Stimulated activated CD8-positive, alpha-beta memory T cell treated with anti-CD3 and anti-CD28 coated beads, Interleukin-12 subunit alpha, Interleukin-12 subunit beta, amount 100 ng/mL, for 24 hours (primary cell): ENCODE data around the gene CHRNB4.
"Not testable (repeated sequence)": the region's sequence is repeated elsewhere in the genome, so short reads cannot be mapped to it uniquely, and the experiment has no call there.

Source experiments
- DNase-seq: peaks from one replicate; pipeline ENCODE4 v3.0.0-alpha.2; 2020; ENCODE audit errors: extremely low read depth

Gene CHRNB4, protein sequence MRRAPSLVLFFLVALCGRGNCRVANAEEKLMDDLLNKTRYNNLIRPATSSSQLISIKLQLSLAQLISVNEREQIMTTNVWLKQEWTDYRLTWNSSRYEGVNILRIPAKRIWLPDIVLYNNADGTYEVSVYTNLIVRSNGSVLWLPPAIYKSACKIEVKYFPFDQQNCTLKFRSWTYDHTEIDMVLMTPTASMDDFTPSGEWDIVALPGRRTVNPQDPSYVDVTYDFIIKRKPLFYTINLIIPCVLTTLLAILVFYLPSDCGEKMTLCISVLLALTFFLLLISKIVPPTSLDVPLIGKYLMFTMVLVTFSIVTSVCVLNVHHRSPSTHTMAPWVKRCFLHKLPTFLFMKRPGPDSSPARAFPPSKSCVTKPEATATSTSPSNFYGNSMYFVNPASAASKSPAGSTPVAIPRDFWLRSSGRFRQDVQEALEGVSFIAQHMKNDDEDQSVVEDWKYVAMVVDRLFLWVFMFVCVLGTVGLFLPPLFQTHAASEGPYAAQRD

GRCh38 chr15:78641102-78641748 lies at the start of gene CHRNB4:
Gene CHRNB4 (minus strand): TSS chr15:78641210. CDS start chr15:78641133, 77 bp downstream.
- DNase-seq: no peak

DNA sequence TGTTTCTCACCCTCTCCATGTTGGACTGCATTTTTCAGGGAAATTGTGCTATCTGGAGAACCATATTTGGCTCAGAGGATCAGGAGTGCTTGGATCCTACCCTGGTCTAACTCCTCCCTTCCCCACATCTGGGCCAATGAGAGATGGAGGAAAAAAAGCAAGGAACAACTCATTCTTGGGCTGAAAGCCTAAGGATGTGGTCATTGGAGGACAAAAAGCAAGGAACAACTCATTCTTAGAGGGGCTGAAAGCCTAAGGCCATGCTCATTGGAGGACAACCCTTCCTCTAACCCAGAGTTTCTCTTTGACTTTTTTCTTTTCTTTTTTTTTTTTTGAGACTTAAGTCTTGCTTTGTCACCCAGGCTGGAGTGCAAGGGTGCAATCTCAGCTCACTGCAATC lies 48.6 kb upstream of the CHRNB4 start:
- no peak for DNase-seq

DNA sequence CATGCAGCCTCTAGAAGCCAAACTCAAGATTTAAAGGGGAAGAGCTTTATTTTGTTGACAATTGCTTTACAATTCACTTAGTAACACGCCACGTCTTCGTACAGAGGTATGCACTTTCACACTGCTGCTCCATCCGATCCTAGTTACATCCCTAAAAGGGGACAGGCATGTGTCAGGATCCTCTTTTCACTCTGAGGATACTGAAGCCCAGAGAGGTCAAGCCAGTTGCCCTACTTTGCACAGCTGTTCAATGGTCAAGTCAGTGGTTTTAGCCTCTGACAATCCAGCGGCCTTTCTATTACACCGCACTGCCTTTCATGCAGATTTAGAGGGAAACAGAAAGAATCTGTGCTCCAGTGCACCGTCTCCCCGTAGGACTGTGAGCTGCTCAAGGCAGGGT lies 44.9 kb upstream of the CHRNB4 start:
- no peak for DNase-seq

DNA sequence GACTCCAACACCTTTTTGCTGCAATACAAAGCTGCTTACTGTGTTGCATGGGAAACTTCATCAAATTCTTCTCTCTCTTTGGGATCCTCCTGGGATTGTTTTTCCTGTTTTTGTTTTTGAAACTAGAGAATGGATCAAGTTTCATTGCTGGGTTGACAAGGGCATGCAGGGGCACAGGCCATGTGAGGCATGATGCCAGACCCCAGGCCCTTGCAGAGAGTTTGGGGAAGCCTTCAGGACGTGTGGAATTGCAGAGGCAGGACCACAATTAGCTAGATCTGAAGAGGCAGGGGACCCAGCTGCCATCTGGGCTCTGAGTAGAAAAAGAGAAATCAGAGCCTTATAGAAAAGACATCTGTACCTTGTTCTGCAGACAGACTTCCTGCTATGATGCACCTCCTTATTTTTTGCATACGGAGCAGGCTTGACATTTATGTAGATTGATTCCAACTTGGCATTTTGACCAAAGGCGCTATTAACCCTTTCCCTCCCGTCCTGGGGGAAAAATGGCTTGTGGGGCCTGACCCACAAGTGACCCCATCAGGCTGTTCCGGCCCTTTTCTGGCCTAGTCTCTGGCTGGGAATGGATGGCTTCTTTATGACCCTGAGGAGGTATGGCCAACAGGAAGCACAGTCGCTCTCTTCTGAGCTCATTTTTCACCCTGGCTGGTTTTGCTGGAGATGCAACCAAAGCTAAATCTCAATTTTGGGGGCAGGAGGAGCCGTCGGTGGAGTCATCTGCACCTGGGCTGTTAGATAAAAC lies 44.3 kb upstream of the CHRNB4 start:
- no peak for DNase-seq

DNA sequence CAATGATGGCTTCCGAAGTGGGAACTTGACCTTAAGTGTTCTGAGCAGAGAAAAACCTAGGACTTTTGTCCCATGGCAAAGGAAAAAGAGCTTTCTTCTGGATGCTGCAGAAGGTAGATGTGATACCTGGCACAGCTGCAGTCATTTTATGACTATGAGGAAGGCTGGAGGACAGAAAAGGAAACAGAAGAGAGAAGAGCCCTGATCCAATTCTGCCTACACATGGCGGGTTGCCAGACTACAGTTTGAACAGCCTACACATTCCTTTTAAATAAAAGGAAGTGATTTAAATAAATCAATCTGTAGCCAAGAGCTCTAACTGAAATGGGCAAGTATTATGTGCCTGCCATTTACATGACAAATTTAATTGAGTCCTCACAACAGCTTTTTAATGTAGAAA lies 43.6 kb upstream of the CHRNB4 start:
- no peak for DNase-seq

GRCh38 chr15:78683599-78683998 lies 42.6 kb upstream of the CHRNB4 start:
- not testable (repeated sequence) for DNase-seq

GRCh38 chr15:78682693-78683410 lies 41.8 kb upstream of the CHRNB4 start:
- no peak for DNase-seq

GRCh38 chr15:78682004-78682651 lies 41.1 kb upstream of the CHRNB4 start:
- DNase-seq: no peak

DNA sequence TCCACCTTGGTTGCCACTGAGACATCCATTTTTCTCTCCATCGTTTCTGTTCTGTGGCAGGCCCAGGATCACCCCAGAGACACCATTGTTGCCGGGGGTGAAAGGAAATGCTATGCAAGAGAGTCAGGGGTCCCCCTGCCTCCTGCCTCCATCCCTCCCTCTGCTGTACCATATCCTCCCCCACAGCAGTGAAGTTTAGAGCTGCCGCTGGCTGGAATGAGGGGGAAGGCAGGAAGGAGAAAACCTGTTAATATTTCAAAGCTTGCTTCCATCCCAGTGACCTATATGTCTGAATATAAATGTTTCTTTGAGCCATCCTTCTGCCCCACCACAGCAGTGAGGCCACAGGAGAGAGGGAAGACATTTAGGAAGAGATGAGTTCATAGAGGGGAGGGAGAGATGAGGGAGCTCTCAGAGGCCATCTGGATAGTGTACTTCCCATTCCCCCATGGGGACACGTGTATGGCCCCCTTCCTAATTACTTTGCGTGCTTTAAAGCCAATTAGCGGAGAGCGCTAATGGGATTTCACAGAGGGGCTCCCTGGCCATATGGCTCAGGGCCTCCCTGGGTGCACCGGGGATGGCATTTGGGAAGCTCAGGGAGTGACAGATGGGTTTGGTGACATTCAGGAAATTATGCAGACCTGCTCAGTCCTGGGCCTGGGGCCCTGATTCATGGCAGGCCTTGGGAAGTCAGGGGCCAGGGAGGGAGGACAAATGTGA lies 40.4 kb upstream of the CHRNB4 start:
- DNase-seq: no peak

- DNase-seq: no peak
Observed at GRCh38 chr15:78680431-78681075, 39.5 kb upstream of the CHRNB4 start.

DNA sequence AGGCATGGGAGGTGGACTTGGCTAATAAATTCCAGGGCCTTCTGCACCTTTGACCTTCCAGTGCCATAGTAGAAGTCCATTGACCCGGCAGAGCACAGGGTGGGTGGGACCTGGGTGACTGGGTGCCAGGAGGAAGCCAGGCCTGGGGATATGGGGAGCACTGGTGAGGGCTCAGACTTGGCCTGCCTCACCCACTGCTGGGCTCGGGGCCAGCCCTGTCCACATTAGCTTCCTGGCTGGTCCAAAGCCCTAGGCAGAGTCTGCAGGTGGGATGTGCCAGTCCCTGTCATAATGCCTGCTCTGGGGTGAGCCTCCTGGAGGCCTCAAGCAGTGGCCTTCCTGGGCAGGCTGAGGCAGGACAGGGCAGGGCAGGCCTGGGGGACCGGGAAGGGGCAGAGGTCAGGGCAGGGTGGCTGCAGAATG lies 38.1 kb upstream of the CHRNB4 start:
- DNase-seq: no peak

- DNase-seq: no peak
Observed at GRCh38 chr15:78676424-78677110, 35.6 kb upstream of the CHRNB4 start.

- DNase-seq: no peak
Observed at GRCh38 chr15:78675617-78676360, 34.8 kb upstream of the CHRNB4 start.

DNA sequence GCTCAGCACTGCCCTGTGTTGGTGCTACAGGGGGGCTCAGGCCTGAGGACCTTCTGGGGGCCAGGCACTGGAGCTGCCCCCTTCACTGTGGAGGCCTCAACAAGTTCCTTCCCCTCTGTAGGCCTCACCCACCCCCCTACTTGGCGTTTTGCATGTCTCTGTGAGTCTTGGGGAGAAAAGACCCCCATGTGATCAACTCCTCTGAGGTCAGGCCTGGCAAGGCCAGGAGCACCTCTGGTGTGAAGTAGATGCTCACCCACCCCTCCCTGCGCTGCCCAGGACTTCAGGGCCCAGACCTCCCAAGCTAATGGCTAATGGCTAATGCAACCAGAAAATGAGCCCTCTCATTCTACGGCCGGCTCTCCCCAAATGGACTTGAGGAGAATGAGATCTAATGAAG lies 34.2 kb upstream of the CHRNB4 start:
- no peak for DNase-seq

DNA sequence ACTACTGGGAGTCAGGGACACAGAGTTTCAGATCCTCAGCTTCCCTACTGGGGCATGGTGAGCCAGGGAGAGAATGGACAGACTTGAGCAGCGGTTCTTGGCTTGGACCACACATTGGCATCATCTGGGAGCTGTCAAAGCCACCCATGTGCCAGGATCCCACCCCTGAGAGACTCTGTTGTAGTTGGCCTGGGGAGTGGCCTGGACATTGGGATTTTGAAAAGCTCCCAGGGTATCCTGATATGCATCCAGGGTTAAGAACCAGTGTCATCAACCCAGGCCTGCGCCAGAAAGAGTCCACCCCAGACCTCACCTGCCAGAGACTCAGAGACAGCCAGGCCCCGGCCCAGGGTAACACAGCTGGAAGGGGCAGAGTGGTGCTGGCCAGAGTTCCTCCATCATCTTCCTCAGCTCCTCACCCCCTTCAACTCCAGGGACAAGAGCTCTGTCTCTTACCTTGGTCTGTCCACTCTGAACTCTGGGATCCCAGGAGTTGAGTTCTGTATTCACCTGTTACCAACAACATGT lies 33.0 kb upstream of the CHRNB4 start:
- no peak for DNase-seq

GRCh38 chr15:78673476-78673875 lies 32.5 kb upstream of the CHRNB4 start:
- DNase-seq: no peak

GRCh38 chr15:78672285-78673014 lies 31.4 kb upstream of the CHRNB4 start:
- DNase-seq: no peak
